ENCODE measurements around the gene ACOXL.

- TF ChIP-seq, protein P1, sequence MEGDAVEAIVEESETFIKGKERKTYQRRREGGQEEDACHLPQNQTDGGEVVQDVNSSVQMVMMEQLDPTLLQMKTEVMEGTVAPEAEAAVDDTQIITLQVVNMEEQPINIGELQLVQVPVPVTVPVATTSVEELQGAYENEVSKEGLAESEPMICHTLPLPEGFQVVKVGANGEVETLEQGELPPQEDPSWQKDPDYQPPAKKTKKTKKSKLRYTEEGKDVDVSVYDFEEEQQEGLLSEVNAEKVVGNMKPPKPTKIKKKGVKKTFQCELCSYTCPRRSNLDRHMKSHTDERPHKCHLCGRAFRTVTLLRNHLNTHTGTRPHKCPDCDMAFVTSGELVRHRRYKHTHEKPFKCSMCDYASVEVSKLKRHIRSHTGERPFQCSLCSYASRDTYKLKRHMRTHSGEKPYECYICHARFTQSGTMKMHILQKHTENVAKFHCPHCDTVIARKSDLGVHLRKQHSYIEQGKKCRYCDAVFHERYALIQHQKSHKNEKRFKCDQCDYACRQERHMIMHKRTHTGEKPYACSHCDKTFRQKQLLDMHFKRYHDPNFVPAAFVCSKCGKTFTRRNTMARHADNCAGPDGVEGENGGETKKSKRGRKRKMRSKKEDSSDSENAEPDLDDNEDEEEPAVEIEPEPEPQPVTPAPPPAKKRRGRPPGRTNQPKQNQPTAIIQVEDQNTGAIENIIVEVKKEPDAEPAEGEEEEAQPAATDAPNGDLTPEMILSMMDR (IDR thresholded peaks at IDR 0.05) = no peak
- TF ChIP-seq POLR2A (IDR thresholded peaks at IDR 0.05) = no peak
Measured at GRCh38 chr2:111035830-111036441, 303.6 kb downstream of the ACOXL start.
